Pancreas (tissue), 10 donors: Measurements from ENCODE around the gene AIFM2. TPM values are rescaled to one million over a fixed set of nuclear protein-coding genes. Genes with fewer than 3 reads are reported as not detected.

Source experiments
- ATAC-seq, 4 donors: fragments of 200-7000 bp; cut with Tn5 transposase; one replicate each; pipeline versions ENCODE4 v1.8.0 to v1.9.1; 2020; ENCODE audit warnings: mild to moderate bottlenecking in 4 of 4, moderate library complexity in 4 of 4
- DNase-seq, 6 donors: peaks; one replicate each; pipeline ENCODE4 v3.0.0-alpha.2; 2020
- FAIRE-seq: peaks from 2 replicates; lab custom pipeline; 2012; peaks lifted over from hg19 to GRCh38; lab: Jason Lieb, UNC
- H3K27ac ChIP-seq, 4 donors: fragments of 200-600 bp; sonication (generic); 1 replicate in 3 of 4; 2 replicates in 1 of 4; pipeline versions ENCODE4 v1.5.0 to v1.8.0; 2020
- H3K27me3 ChIP-seq, 4 donors: fragments of 200-600 bp; one replicate each; pipeline ENCODE4 v1.8.0; 2021
- H3K36me3 ChIP-seq, 3 donors: fragments of 200-600 bp; sonication (generic) in 1 of 3; one replicate each; pipeline versions ENCODE4 v1.5.0 to v1.8.0; 2020 to 2021
- H3K4me1 ChIP-seq, 3 donors: fragments of 200-600 bp; one replicate each; pipeline ENCODE4 v1.8.0; 2021
- H3K4me3 ChIP-seq, 4 donors: fragments of 200-600 bp; sonication (generic) in 2 of 4; one replicate each; pipeline versions ENCODE4 v1.5.0 to v1.8.0; 2020 to 2021
- H3K9me3 ChIP-seq, 4 donors: fragments of 200-600 bp; one replicate each; pipeline ENCODE4 v1.8.0; 2021
- CTCF ChIP-seq, 4 donors: fragments of 200-600 bp; sonication (generic) in 3 of 4; IDR thresholded peaks; one replicate each; pipeline versions ENCODE4 v1.5.0 to v1.8.0; 2021; ENCODE audit warnings: antibody characterized with exemption in 4 of 4
- WGBS, 2 donors: extraction: QIAGEN DNeasy Blood & Tissue Kit; methylation state at CpG; one replicate each; pipeline ENCODE4 v1.1.7; 2013; 5-methylcytosine and 5-hydroxymethylcytosine counted together
- intact Hi-C, 3 donors: fragments of 100-400 bp; cut with DNase I; formaldehyde crosslinking; loops; one replicate each; pipeline versions ENCODE4 v1.11.1 to v1.14.2; 2022
- polyA plus RNA-seq, 2 donors: library from polyadenylated mRNA; stranded (reverse); fragments of 200-250 nt; gene quantifications; one replicate each; pipeline ENCODE4 v1.2.3, GENCODE V29; 2013
- total RNA-seq, 6 donors: library from RNA; stranded (reverse); fragmentation: NEBNext Ultra II Directional in 4 of 6; extraction: Animal tissue kit (Norgen Biotek cat#: 25700) in 4 of 6; gene quantifications; one replicate each; pipeline versions ENCODE4 v1.2.1 to v1.2.4, GENCODE V29; 2021 to 2023
- donor health status: healthy with polysubstance abuse.
- donor health status: DM: no; HTN: no; CAD: no; lungs with moderate emphysema.
- donor health status: DM: no; HTN: no; CAD: no.
- donor health status: control.
- donor health status: control.
- donor health status: Bipolar disorder and iron deficiency.
- donor health status: DM: yes; HTN: yes; CAD: no.
- donor health status: DM: no; HTN: no; CAD: no.
- donor health status: DM: no; HTN: no; CAD: no.
- donor health status: DM: yes; HTN: yes; CAD: no.

Gene AIFM2
- total and polyA plus RNA-seq, 8 donors: 2.0 to 5.0 (median 3.6) TPM

DNA sequence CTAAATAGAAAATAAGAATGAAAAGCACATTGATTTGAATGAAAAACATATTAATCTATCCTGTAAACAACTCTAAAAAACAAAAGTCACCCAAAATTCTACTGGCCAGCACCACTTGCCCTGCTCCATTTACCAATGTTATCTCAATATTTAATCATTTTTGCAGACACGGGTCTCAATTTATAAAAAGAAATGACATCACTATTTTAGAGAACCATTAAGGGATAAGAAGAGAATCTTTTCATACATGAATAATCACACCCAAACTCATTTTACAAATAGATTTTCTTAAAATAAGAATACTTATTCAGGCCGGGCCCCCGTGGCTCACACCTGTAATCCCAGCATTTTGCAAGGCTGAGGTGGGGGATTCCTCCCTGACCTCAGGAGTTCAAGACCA, 33.8 kb upstream of the AIFM2 start:
- H3K9me3 ChIP-seq: no peaks in the 10 kb centered on the region
- H3K4me3 ChIP-seq: no peak overlapping the region
- H3K27ac ChIP-seq: no peak overlapping the region
- WGBS, 2 donors: 64 to 68% methylated on average over 3 of the region's 3 CpGs
- FAIRE-seq: no peak
- no peak for ATAC-seq
- peaks cover 5 to 40% (median 21%) of the 10 kb centered on the region in 3 donors for H3K4me1 ChIP-seq
- H3K27me3 ChIP-seq: no peaks in the 10 kb centered on the region
- intact Hi-C loops: no loop called here
- no peak for TF ChIP-seq CTCF (IDR thresholded peaks at IDR 0.05)
- no peak for DNase-seq
- H3K36me3 ChIP-seq: no peaks in the 10 kb centered on the region

DNA sequence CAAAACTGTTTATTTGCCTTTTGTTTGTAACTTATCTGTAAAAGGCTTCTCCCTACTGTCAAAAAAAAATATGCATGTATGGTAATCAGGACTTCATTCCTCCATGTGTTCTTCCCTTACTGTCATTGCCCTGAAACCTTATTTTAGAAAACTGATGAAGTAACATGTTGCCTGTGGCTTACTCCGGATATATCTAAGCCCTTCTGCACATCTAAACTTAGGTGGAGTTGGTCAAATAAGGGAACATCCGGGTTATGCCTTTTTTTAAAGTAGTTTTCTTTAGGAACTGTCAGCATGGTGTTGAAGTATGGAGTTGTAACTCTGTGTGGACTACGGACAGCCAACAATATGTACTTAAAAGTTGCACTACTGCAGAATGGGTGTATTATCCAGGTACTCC, 31.5 kb upstream of the AIFM2 start:
- H3K4me1 ChIP-seq: peaks cover 5 to 39% (median 20%) of the 10 kb centered on the region in 3 donors
- H3K27me3 ChIP-seq: no peaks in the 10 kb centered on the region
- H3K36me3 ChIP-seq: peaks cover 0 to 5% (median 3%) of the 10 kb centered on the region in 3 donors
- FAIRE-seq: no peak
- DNase-seq: no peak
- WGBS, 2 donors: 53 to 64% methylated on average over 3 of the region's 3 CpGs
- intact Hi-C loops: no loop called here
- no peak for TF ChIP-seq CTCF (IDR thresholded peaks at IDR 0.05)
- H3K27ac ChIP-seq: no peak overlapping the region
- no peak for ATAC-seq
- H3K4me3 ChIP-seq: no peak overlapping the region
- H3K9me3 ChIP-seq: no peaks in the 10 kb centered on the region

GRCh38 chr10:70163448-70163847, 30.8 kb upstream of the AIFM2 start:
- FAIRE-seq (no peak), ATAC-seq (no peak), DNase-seq (no peak)
- WGBS, 2 donors: 96% methylated on average over 4 of the region's 4 CpGs
- Histone ChIP-seq H3K4me3 (no peak overlapping the region), H3K27me3 (no peaks in the 10 kb centered on the region), H3K36me3 (peaks cover 0 to 5% (median 3%) of the 10 kb centered on the region in 3 donors), H3K9me3 (no peaks in the 10 kb centered on the region), H3K27ac (no peak overlapping the region), H3K4me1 (peaks cover 5 to 31% (median 12%) of the 10 kb centered on the region in 3 donors)
- no peak for TF ChIP-seq CTCF (IDR thresholded peaks at IDR 0.05)
- intact Hi-C loops: no loop called here

GRCh38 chr10:70162892-70163201, 30.2 kb upstream of the AIFM2 start:
- ATAC-seq (peak in 2 of 4 donors; percentile 24 to 37), DNase-seq (no peak), FAIRE-seq (no peak)
- WGBS, 2 donors: 24 to 27% methylated on average over 1 of the region's 1 CpG
- H3K27ac ChIP-seq: no peak overlapping the region
- no peaks in the 10 kb centered on the region for H3K9me3 ChIP-seq
- peaks cover 5 to 31% (median 7%) of the 10 kb centered on the region in 3 donors for H3K4me1 ChIP-seq
- intact Hi-C loops: no loop called here
- no peak overlapping the region for H3K4me3 ChIP-seq
- H3K27me3 ChIP-seq: no peaks in the 10 kb centered on the region
- H3K36me3 ChIP-seq: peaks cover 0 to 5% (median 3%) of the 10 kb centered on the region in 3 donors
- TF ChIP-seq CTCF (IDR thresholded peaks at IDR 0.05): no peak

- DNase-seq: no peak
- peaks cover 5 to 26% (median 7%) of the 10 kb centered on the region in 3 donors for H3K4me1 ChIP-seq
- no peak for FAIRE-seq
- H3K4me3 ChIP-seq: no peak overlapping the region
- intact Hi-C loops: no loop called here
- H3K36me3 ChIP-seq: peaks cover 0 to 5% (median 3%) of the 10 kb centered on the region in 3 donors
- H3K27me3 ChIP-seq: no peaks in the 10 kb centered on the region
- WGBS, 2 donors: 91 to 100% methylated on average over 1 of the region's 2 CpGs
- no peak for TF ChIP-seq CTCF (IDR thresholded peaks at IDR 0.05)
- H3K27ac ChIP-seq: no peak overlapping the region
- no peak for ATAC-seq
- H3K9me3 ChIP-seq: no peaks in the 10 kb centered on the region
Observed at GRCh38 chr10:70162151-70162891, 29.7 kb upstream of the AIFM2 start.
